Hippocampal formation (tissue), 2 donors: Measurements from ENCODE around the gene OGDHL.
"Not testable (repeated sequence)": the region's sequence is repeated elsewhere in the genome, so short reads cannot be mapped to it uniquely, and the experiment has no call there.

Experiments
- DNase-seq, 2 donors: peaks; one replicate each; lab custom pipeline; 2025; lab: John Stamatoyannopoulos, UW

Gene OGDHL

DNA sequence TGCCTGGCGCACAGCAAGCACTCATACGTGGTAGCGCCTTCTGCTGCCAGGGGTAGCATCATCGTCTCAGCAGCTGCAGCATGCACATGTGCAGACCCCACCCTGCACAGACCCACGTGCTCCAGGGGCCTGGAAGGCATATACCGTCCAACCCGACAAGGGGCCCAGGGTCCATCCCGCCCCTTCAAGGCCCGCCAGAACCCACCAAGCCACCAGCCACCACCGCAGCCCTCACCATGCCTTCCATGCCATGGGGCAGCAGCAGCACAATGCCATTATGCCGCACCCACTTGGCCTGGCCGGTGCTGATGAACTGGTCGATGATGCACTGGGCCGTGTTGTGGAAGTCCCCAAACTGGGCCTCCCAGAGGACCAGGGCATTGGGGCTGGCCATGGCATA, 22.7 kb downstream of the OGDHL start:
- DNase-seq = no peak

DNA sequence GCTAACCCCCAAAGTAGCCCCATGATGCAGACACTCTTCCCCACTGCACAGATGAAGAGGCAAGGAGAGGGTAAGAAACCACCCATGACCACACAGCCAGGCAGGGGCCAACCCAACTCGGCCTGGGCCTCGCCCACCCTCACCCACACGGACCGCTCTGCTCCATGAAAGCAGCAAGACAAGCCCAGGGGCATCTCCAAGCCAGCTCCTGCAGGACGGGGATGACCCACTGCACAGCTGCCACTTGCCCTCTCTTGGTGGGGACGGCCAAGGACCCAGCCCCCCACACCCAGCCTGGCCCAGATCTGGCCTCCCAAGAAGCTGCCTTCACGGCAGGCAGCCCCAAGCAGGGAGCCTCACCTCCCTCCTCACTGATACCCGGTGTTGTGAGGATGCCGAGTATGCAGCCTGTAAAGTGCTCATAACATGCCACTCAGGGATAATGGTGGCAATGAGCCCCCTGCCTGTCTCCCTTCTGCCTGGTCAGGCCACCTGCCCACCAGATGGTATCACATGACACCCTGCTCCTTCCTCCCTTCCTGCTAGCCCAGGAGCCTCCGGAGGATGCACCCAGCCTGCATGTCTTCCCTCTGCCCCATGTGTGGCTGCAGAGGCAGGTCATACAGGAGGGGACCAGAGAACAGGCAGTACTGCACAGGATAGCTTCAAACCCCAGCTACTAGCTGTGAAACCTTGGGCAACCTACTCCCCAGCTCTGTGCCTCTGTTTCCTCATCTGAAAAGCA, 23.3 kb downstream of the OGDHL start:
- no peak for DNase-seq

DNA sequence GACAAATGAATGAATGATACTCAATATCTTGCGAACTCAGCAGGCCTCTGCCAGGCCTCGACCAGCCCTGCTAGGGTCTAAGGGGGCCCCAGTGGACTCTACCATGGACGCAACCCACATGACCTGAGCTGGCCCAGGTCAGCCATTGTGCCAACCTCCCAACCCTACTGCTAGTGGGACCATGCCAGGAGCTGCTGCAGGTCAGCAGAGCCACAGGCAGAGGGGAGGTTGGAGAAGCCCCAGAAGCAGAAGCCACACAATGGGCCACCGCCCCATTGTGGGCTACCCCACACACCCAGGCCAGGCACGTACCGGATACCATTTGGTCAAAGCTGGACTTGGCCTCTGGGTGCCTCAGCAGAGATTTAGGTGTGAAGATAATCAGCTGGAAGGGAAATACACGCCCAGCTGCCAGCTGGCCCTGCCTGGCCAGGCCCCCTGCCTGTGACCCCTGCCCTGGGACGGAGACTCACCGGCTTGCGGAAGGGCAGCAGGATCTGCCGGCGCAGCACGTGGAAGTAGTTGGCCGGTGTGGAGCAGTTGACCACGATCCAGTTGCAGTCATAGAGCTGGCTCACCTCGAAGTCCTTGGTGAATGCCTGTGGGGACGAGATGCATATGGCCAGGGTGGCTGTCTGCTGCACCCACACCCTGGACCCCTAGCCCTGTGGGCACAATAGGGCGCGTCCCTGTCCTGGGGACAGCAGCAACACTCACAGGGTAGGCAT, 24.5 kb downstream of the OGDHL start:
- no peak for DNase-seq

DNA sequence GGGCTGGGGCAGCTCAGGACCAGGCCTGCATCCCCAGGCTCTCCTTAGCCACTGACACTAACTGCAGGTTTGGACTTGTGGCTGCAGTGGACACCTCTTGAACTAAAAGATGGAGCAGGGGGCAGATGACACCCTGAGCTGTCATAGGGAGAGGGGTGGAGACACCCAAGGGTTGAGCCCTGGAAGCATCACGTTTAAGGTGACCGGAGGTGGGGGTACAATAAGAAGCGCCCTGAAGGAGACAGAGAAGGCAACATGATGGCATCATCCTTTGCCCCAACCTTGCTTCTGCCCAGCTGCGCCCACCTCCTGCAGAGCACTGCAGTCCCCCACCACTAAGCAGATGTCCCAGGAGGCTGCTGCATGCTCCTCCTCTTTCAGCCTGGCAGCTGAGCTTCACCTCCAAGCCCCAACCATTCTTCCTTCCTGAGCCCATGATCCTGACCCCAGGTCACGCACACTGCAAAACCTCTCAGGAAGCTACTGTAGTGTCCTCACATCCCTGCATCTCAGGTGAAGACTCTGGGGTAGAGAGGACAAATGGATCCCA, 25.5 kb downstream of the OGDHL start:
- no peak for DNase-seq

DNA sequence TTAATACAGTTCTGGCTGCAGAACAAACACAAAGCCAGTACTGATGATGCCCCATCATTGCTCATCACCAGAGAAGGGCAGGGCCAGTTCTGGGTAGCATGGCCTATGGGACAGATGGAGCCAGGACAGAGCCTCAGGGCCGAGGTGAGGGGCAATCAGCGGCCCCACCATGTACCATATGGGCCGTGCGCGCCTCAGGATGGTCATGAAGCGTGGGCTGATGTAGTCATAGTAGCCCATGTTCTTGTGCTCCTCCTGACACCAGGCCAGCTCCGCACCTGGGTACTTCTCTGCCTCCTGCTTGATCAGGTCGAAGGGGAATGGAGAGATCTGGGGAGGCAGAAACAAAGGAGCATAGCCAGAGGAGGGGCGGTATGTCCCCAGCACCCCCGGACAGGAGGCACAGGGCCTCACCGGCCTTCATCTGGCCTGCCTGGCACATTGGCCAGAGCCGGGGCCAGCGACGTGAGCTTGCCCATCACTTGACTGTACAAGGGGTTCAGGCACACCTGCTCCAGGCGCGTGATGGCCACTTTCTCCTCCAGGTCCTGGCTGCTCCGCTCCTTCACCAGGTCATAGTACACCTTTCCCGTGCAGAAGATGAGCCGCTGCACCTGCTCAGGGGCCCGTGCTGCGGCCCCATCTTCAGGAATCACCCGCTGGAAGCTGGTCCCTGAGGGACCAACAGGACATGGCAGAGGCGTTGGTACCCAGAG, 26.1 kb downstream of the OGDHL start:
- no peak for DNase-seq

DNA sequence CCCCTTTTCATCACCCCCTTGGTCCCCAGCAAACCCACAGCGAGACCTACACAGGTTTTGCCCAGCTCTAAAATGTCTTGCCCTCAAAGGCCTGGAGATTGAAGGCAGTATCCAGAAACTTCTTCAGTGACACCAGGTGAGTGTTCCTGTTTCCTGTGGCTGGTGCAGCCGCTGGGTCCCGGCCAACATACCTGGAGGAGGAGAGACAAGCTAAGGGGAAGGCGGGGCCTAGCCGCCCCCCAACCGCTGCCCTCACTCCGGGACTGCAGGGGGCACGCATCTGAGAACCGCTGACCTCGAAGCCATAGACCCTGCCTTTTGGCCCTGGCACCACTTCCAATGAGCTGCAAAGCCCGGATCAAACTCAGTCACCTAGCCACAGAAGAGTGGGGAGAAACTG, 27.0 kb downstream of the OGDHL start:
- no peak for DNase-seq

DNA sequence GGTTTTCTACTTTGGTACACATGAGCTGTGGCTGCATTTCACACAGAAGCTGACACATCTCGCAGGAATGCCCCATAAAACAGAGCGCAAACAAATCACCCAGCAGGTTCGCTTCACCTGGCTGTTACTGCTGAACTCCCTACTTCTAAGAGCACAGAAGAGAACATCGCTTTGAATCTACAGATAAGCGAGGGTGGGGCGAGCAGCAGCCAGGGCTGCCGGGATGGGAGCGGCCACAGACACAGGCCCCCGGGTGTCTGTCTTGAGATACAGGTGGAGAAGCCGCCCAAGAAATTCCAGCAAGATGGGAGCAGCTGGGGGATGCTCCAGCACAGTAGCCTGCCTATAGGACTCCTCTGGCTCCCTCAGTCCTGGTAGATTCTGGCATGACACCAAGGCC, 27.4 kb downstream of the OGDHL start:
- DNase-seq = no peak

DNA sequence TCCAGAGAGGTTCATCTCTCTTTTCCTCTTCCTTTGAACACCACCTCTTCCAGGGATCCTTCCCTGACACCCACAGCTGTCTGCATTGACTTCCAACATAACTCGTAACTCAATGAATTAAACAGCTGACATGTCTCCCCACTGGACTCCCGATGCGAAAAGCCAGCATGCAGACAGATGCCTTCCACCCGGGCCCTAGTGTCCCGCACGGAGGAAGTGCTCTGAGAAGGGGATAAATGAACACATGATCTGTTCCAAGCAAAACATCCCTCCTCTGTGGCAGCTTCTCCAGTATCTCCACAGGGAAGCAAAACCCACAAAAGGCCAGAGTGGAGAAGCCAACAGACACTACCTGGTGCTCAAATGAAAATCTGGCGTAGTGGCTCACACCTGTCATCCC, 28.3 kb downstream of the OGDHL start:
- no peak for DNase-seq

DNA sequence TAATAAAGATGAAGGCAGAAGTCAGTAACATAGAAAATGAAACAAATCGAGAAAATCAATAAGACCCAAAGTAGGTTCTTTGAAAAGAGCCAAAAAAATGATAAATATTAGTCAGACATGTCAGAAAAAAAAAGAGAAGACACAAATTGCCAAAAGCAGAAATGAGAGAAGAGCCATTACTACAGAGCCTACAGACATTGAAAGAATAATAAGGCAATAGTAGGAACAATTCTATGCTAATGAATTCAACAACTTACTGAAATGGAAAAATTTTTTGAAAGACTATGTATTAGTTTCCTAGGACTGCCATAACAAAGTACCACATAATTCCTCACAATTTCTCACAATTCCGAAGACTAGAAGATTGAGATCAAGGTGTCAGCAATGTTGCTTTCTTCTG, 35.5 kb downstream of the OGDHL start:
- no peak for DNase-seq

DNA sequence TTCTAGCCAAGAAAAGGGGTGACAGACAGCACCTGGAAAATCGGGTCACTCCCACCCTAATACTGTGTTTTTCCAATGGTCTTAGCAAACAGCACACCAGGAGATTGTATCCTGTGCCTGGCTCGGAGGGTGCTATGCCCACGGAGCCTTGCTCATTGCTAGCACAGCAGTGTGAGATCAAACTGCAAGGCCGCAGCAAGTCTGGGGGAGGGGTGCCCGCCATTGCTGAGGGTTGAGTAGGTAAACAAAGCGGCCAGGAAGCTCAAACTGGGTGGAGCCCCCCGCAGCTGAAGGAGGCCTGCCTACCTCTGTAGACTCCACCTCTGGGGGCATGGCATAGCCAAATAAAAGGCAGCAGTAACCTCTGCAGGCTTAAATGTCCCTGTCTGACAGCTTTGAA, 47.0 kb downstream of the OGDHL start:
- DNase-seq = not testable (repeated sequence)

DNA sequence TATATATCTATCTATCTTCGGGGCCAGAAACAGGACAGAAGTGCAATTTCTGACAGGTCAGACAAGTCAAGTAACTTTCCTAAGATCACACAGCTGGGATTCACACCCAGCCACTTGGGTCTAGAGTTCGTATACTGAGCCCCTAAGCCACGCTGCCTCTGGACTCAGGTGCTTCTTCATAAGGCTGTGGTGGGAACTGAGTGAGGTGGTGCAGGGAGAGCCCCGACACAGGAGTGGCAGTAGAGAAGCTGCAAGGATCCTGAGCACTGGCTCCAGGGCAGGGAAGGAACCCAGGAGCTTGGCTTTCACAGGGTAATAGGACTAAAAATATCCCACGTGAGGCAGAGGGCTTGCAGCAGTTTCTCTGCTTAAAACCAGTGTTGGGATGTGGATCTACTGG, 48.9 kb downstream of the OGDHL start:
- no peak for DNase-seq

DNA sequence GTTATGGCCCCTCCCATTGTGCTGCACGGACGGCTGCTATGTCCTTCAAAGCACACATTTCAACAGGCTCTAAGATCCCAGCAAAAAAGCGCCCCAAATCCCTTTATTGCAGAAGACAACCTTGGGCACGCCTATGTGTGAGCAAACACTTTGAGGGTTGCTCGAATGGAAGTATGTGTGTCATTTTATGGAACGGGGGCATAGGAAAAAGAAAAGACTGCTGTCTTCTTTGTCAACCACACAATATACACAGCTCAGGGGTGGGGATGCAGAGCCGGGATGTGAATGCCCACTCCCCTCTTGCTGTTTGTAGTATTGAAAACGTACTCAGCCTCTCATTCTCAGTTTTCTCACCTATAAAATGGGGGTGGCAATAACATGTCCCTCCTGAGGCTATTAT, 50.6 kb downstream of the OGDHL start:
- no peak for DNase-seq

DNA sequence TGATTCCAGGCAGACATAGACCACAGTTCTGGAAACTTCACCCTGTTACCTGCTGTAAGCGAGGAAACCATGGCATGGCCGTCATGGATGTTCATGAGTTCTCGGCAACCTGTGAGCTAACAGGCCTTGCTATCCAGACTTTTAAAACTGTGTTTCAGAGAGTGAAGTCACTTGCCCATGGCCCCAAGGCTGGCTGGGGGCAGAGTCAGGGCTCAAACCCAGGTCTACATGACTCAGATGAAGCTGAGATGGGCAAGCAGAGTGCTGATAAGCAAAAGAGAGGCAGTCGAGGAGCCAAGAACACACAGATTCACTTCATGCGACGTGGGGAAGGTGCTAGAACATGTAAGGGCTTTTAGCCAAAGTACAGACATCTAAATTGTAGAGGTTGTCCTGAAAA, 51.2 kb downstream of the OGDHL start:
- no peak for DNase-seq

DNA sequence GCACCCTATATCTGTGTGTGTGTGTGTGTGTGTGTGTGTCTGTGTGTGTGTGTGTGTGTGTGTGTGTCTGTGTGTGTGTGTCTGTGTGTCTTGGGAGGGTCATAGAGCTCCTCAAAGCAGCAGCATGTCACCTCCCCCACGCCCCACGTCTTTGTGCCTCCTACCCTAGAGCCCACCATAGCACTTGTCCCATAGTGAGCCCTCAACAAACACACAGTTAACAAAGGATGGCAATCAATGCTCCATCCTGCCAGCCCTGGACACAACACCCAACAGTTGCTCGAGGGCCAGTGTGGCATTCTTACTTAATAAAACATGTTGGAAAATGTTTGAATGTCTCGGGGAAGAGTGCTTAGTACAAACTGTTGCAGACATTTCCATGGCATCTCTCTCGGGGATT, 52.2 kb downstream of the OGDHL start:
- no peak for DNase-seq

DNA sequence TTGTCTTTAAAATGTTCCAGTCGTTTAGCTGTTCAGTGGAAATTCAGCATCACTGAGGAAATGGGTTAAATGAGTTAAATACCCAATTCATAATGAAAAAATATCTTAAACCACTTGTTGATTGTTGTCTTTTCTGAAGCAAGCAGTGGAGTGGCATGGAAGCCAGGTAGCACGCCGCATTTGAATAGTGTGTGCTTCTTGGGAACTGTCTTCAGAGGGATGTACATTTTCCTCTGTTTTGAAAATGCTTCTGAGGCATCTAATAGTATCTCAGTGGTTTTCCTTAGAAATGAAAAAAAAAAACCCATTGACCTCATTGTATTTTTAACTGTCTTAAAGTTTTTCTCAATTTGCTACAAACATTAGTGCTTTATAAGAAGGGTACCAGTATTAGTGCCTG, 54.5 kb downstream of the OGDHL start:
- no peak for DNase-seq

DNA sequence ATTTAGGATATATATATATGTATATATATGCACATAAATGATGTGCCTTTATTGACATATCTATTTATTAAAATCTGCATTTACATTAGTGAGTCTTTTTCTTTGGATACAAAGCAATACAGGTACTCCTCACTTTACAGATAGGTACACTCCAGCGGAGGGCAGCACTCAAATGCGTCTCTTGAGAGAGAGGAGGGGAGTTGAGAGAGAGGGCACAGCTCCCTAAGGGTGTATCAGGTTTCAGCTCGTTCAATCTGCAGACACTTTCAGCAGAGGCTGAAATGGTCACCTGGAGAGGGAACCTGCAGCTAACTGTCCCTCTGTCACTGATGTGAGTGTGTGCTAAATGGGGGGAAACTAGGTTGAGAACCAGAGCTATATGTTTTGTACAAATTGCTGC, 61.1 kb downstream of the OGDHL start:
- DNase-seq = no peak

DNA sequence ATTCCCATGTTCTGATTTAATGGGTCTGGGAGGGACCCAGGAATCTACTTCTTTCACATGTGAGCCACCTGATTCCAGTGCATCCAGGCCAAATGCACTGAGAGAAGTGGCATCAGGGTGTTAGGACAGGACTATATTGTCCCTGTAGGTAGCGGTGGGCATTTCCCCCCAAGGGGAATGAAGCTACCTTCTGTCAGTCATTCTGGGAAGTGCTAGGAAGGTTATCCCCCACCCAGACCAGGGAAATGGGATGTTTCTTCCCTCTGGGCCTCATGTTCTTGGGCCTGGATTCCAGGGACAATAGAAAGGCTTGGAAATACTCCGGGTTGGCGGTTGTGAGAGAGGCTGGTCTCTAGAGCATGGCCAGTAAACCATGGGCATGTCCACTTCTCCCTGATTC, 61.9 kb downstream of the OGDHL start:
- no peak for DNase-seq

DNA sequence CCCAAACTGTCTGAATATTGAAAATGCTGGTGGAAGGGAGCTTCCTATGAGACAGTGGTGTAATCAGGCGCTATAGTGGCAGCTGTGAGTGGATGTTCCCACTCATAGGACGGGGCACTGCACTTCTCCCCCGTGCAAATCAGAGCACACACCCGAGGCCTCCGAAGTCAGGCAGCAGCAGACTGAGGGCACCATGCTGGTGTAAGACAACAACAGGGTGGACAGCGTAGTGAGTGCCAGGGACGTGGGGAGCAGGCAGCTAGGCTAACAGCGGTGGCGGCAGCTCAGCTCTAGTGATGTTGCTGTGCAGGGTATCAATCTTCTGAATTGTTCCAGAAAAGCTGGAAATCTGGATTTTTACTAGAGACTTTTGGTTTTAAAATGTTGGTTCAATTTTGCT, 63.4 kb downstream of the OGDHL start:
- DNase-seq = no peak

DNA sequence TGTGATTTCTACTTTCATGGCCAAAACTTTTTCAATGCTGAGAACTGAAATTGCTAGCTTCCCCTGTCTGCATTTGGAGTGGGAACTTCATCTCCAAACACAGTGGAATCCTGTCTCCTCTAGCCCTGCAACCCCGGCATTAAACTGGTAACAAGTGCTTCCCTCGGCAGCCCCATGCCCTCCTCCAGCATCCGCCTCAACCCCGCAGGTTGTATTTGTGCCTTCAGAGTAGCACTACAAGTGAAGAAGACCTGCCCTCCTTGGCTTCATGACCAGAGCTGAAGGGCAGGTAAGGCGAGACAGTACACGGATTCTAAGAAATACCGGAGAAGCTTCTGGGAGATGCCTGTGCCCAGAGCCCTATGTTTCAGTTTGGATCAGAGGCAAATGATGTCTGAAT, 65.8 kb downstream of the OGDHL start:
- no peak for DNase-seq

DNA sequence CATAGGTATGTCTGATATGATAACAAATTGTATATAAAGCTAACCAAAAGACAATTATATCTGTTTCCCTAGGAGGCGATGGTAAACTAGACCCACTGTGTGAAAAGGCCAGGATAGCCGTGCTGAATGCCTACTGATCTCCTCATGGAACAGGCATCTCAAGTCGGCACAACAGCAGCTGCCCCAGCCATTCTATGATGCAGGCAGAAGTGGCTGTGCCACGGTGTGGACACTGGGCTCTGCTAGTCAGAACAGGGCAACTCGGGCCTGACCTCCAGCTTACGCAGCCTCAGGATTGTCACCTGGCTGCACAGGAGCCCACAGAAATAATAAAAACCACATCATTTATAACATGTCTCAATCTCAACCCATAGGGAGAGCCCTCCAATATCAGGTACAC, 67.7 kb downstream of the OGDHL start:
- DNase-seq = no peak

DNA sequence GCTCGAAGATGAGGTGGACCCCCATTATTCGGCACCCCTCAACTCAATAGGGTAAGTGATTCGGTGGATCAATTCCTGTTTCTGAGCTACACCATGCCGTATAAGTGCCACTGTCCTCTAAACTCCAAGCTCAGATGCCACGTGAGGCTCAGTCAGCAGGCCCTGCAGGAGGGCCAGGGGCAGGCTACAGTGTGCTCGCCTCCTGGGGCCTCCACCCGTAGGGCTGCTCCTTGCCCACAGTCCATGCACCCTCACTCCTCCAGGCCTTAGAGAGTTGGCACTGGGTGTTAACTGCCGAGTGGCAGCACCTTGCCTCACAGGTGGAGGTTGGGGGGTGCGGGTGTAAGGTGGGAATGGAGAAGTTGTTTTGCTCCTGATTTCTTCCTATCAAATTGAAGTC, 70.5 kb downstream of the OGDHL start:
- DNase-seq = no peak

DNA sequence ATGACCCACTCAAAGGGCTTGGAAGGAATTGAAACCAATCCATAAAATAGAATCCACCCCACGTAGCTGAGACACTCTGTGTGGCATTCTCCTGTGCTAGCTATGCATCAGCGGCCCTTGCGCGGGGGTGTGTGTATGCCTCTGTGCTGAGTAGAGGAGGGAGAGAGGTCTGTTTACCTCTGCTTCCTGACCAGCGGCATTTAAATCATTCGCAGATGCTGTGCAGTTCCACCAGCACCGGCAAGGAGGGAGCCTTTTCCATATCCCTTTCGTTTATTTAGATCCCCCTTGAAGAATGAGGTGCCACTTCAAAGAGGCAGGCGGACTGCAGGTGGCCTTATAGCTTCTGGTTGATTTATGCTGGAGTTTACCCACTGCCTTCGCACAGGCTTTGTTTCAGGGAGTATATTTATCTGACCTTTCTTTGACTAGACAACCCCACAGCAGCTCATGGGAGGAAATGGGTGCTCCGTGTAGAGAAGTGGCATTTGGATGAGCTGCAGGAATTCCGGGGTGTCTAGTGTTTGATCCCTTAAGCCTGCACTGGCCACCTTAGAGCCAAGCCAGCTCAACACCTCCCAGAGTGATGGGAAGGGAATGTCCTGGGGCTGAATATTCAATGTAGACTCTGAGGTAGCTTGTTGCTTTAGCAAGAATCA, 71.3 kb downstream of the OGDHL start:
- no peak for DNase-seq
